Stomach (tissue), 9 donors: ENCODE results near the gene BRME1. TPM values are rescaled to one million over a fixed set of nuclear protein-coding genes. Genes with fewer than 3 reads are reported as not detected.

Experiments
- DNase-seq, 2 donors: peaks; one replicate each; pipeline versions ENCODE4 v3.0.0 to v3.0.0-alpha.2; 2013 to 2019
- H3K27ac ChIP-seq, 5 donors: fragments of 200-600 bp in 4 of 5; sonication (generic) in 4 of 5; one replicate each; pipeline ENCODE4 v1.5.1; 2013 to 2019; ENCODE audit warnings: mild to moderate bottlenecking in 1 of 5, moderate library complexity in 1 of 5
- H3K27me3 ChIP-seq, 3 donors: fragments of 200-600 bp; sonication (generic); one replicate each; pipeline ENCODE4 v1.5.1; 2017 to 2019; ENCODE audit warnings: mixed run types in 1 of 3
- H3K36me3 ChIP-seq, 4 donors: fragments of 200-600 bp; sonication (generic); 1 replicate in 3 of 4; 2 replicates in 1 of 4; pipeline ENCODE4 v1.5.1; 2016 to 2019
- H3K4me1 ChIP-seq, 4 donors: fragments of 200-600 bp; sonication (generic); one replicate each; pipeline ENCODE4 v1.5.1; 2016 to 2019
- H3K4me3 ChIP-seq, 4 donors: fragments of 200-600 bp; sonication (generic) in 3 of 4; one replicate each; pipeline ENCODE4 v1.5.1; 2016 to 2019; ENCODE audit warnings: mild to moderate bottlenecking in 1 of 4
- H3K9me3 ChIP-seq, 4 donors: fragments of 200-600 bp; sonication (generic); one replicate each; pipeline ENCODE4 v1.5.1; 2016 to 2019
- CTCF ChIP-seq, 7 experiments: fragments of 450-650 bp in 4 of 7; fragments of 200-600 bp in 3 of 7; sonication (generic) in 3 of 7; IDR thresholded peaks; one replicate each; pipeline ENCODE4 v1.5.1; 2016 to 2019; ENCODE audit warnings: antibody characterized with exemption in 7 of 7, control low read depth in 2 of 7, mild to moderate bottlenecking in 1 of 7
- EP300 ChIP-seq: sonication (generic); formaldehyde crosslinking; IDR thresholded peaks from one replicate; pipeline ENCODE4 v1.6.1; 2017; ENCODE audit warnings: antibody characterized with exemption
- POLR2A ChIP-seq, 4 donors: fragments of 450-650 bp; IDR thresholded peaks; one replicate each; pipeline ENCODE4 v1.6.1; 2016; ENCODE audit warnings: antibody characterized with exemption in 4 of 4, control low read depth in 2 of 4, mild to moderate bottlenecking in 1 of 4, moderate library complexity in 1 of 4
- POLR2AphosphoS5 ChIP-seq, 3 donors: sonication (generic); formaldehyde crosslinking; IDR thresholded peaks; one replicate each; pipeline ENCODE4 v1.6.1; 2016; ENCODE audit warnings: antibody characterized with exemption in 3 of 3
- WGBS, 5 donors: extraction: QIAGEN DNeasy Blood & Tissue Kit in 3 of 5; methylation state at CpG; one replicate each; pipeline versions ENCODE4 v1.1.5 to v1.1.7; 2013 to 2018; 5-methylcytosine and 5-hydroxymethylcytosine counted together
- intact Hi-C: fragments of 100-400 bp; cut with DNase I; formaldehyde crosslinking; loops from one replicate; pipeline ENCODE4 v1.15.1; 2023; ENCODE audit warnings: low total_unique reads
- polyA plus RNA-seq, 3 donors: library from polyadenylated mRNA; stranded (reverse); fragments of 200-250 nt; gene quantifications; one replicate each; pipeline ENCODE4 v1.2.3, GENCODE V29; 2013
- total RNA-seq, 5 donors: library from RNA; depleted of rRNA; stranded (reverse); fragments of >200 nt; gene quantifications; one replicate each; pipeline versions ENCODE4 v1.1.0 to v1.2.3, GENCODE V29; 2014 to 2016
- donor health status: healthy with polysubstance abuse.
- donor health status: Bipolar disorder and iron deficiency.
- donor health status: healthy.

Gene BRME1
- total and polyA plus RNA-seq, 8 donors: 0.87 to 14.3 (median 2.0) TPM; not detected in 1

DNA sequence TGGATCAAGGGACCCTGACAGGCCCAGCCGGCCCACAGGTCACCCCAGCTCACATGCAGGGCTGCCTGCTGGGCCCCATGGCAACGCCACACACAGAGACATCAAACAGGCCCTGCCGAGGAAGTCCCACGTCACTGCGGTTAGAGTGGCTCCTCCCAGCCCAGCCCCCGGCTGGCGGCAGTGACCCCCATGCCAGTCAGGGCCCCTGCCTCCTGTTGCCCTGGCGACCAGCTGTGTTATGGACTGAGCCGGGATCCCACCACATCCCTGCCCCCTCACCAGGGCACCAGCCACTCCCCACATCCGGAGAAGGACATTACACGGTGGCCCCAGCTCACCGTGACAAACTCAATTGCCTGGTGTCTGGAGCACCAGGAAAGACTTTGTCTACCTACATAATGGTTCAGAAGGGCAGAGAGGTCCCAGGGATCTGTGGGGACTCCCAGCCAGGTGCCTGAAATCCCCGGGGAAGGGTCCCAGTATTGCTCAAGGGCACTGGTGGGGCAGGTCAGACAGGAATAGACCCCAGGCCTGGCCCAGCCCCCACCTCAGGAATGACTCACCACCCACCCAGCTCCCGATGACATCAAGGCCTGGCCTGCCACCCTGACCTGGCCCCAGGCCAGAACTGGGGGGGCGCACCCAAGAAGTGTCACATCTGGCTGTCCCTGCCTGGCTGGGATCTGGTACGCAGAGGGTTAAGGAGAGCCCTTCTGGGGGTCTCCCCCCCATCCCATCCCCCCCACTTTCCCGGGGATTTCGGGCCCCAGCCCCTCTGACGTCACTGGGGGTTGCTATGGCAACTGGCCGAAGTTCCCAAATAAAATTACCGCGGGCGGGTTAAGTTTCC is 59.1 kb downstream of the BRME1 start:
- intact Hi-C loops: no loop called here

GRCh38 chr19:13844130-13844631 is 61.7 kb downstream of the BRME1 start:
- Histone ChIP-seq H3K27me3 (no peaks in the 10 kb centered on the region), H3K27ac (peak overlapping the region; percentile 95 to 100 (median 99)), H3K4me1 (peaks cover 54 to 78% (median 73%) of the 10 kb centered on the region in 4 donors), H3K9me3 (no peaks in the 10 kb centered on the region), H3K36me3 (no peaks in the 10 kb centered on the region), H3K4me3 (no peak overlapping the region)
- intact Hi-C loops: no loop called here
- WGBS, 5 donors: 54 to 80% (median 61%) methylated on average over 5 to 7 of the region's 7 CpGs
- TF ChIP-seq POLR2AphosphoS5 (IDR thresholded peaks at IDR 0.05) (no peak), EP300 (no peak), POLR2A (IDR thresholded peaks at IDR 0.05) (no peak), CTCF (IDR thresholded peaks at IDR 0.05) (no peak)
- DNase-seq: peak in 1 of 2 donors; percentile 90

More for the DNA sequence above, 59.1 kb downstream of the BRME1 start:
- TF ChIP-seq POLR2A (IDR thresholded peaks at IDR 0.05) (no peak), POLR2AphosphoS5 (IDR thresholded peaks at IDR 0.05) (peak; percentile 35 to 57 (median 48)), EP300 (peak; percentile 47), CTCF (IDR thresholded peaks at IDR 0.05) (no peak)
- Histone ChIP-seq H3K9me3 (no peaks in the 10 kb centered on the region), H3K27ac (peak overlapping the region; percentile 98 to 100 (median 99)), H3K27me3 (no peaks in the 10 kb centered on the region), H3K4me1 (peaks cover 52 to 83% (median 70%) of the 10 kb centered on the region in 4 donors), H3K4me3 (peak overlapping the region; percentile 32 to 55 (median 48)), H3K36me3 (no peaks in the 10 kb centered on the region)
- WGBS, 5 donors: 1 to 2% (median 2%) methylated on average over 10 to 23 of the region's 23 CpGs
- peak; percentile 88 to 98 for DNase-seq

DNA sequence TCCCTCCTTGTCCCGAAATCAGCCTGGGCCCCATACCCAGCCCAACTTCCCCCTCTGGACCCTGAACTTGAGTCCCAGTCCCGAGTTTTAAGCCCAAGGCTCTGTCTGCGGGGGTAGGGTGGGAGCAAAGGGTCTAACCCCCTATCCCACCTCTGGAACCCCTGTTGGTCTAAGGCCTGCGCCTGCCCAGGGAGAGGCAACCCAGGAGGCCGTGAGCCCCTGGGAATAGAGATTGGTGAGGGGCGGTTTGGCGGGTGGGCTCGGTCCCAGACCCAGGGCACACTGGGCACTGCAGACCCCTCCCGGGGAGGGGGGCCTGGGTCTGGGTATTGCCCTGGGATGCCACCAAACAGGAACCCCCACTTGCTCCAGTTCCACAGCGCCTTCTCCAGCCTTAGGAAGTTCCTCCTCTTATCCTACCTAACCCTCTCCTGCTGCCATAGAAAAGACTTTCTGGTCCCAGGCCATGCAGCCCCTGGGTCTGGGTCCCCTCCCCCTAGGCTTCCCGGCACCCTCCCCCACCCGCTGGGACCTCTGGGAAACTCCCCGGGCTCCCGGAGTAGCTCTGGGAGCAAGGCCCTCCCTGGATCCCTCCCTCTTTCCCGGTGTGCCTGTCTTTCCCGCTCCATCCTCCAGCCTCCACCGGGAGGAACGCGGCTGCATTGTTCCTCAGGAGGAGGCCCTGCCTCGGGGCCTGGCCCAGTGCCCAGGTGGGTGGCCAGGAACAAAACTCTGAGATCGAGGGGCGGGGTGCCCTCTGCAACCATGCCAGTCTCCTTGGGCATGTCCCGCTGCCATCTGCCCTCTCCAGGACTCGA is 62.6 kb downstream of the BRME1 start:
- WGBS, 5 donors: 10 to 23% (median 16%) methylated on average over 18 to 24 of the region's 24 CpGs
- DNase-seq: peak; percentile 78 to 91
- TF ChIP-seq POLR2AphosphoS5 (IDR thresholded peaks at IDR 0.05) (peak in 2 of 3 donors; percentile 67 to 79), POLR2A (IDR thresholded peaks at IDR 0.05) (no peak)
- Histone ChIP-seq H3K27ac (peak overlapping the region; percentile 95 to 100 (median 99)), H3K9me3 (no peaks in the 10 kb centered on the region), H3K27me3 (no peaks in the 10 kb centered on the region), H3K36me3 (no peaks in the 10 kb centered on the region), H3K4me1 (peaks cover 63 to 79% (median 77%) of the 10 kb centered on the region in 4 donors), H3K4me3 (peak overlapping the region; percentile 73 to 98 (median 91))
- intact Hi-C loops: no loop called here

DNA sequence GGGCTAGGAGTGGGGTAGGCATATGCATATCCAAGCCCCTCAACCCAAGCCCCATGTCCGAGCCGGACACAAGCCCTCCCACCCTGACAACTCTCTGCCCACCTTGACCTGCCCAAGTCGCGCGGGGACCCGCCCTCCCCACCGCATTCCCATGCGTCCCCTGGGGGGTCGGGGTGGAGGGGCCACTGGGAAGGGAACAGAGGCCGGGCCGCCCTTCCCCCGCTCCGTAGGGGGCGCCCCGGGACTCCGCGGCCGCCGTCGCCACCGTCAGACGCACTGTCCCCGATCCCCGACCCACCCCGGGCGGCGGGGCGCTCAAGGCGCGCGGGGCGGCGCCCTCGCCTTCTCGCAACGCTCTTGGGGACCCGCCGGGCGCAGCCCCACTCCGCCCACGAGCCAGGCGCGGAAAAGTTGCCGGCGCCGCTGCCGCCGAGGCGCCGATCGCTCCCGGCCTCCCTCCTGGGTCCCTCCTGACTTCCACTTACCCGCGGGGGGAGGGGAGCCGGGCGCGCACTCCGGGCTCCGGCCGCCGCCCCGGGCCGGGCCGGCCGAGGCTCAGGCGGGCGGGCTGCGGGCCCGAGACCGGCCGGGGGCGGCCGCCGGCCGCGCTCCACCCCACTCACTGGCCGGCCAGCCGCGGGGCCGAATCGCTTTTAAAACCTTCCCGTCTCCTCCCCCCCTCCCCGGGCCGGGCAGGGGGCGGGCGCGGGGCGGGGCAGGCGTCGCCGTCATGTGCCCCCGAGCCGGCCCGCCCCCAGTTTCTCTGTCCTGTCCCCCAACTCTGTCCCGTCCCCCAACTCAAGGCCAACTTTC is 63.4 kb downstream of the BRME1 start:
- H3K36me3 ChIP-seq: peaks cover 0 to 7% (median 0%) of the 10 kb centered on the region in 4 donors
- intact Hi-C loops: no loop called here
- no peaks in the 10 kb centered on the region for H3K27me3 ChIP-seq
- 0 to 1% (median 0%) methylated on average over 26 to 92 of the region's 95 CpGs for WGBS, 5 donors
- peak overlapping the region; percentile 95 to 100 (median 99) for H3K27ac ChIP-seq
- H3K4me3 ChIP-seq: peak overlapping the region; percentile 73 to 98 (median 91)
- no peaks in the 10 kb centered on the region for H3K9me3 ChIP-seq
- peak; percentile 85 to 95 for DNase-seq
- peaks cover 66 to 79% (median 77%) of the 10 kb centered on the region in 4 donors for H3K4me1 ChIP-seq
- TF ChIP-seq CTCF (IDR thresholded peaks at IDR 0.05) (peak in 1 of 7 experiments; percentile 12), POLR2A (IDR thresholded peaks at IDR 0.05) (no peak), POLR2AphosphoS5 (IDR thresholded peaks at IDR 0.05) (peak; percentile 74 to 91 (median 90))
